ENCODE data around the gene PTPN11. TPM values are rescaled to one million over a fixed set of nuclear protein-coding genes. Genes with fewer than 3 reads are reported as not detected.

PTPN11 gene
- total and polyA plus RNA-seq, 2 donors (not counting 3 experiments of a cell fraction or from before 2014, with no cell fraction given): 36.5 to 107 TPM

DNA sequence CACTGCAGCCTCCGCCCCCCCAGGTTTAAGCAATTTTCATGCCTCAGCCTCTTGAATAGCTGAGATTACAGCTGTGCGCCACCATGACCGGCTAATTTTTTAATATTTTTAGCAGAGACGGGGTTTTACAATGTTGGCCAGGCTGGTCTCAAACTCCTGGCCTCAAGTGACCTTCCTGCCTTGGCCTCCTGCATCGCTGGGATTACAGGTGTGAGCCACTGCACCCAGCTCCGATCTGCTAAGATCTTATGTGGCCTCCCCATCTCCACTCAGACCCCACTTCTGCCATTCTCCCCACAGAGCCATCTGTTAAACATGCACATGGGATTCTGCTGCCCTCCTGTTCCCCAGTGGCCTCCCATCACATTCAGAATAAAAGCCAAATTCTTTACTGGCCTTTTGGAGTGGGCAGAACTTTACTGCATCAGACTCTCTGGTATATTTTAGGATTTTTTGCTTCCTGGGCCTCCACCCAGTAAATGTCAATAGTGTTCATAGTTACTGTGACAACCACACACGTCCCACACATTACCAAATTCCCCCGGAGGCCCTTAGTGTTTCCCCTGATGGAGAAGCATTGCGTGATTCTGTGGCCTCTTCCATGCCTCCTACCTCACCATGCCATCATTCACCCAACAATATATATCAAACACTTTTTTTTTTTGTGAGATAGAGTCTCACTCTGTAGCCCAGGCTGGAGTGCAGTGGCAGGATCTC is 96.3 kb downstream of the PTPN11 start:
- H2AFZ ChIP-seq (ENCODE audit: low read depth, low read length): no peak overlapping the region
- no peak overlapping the region for H3K4me3 ChIP-seq (replicated peaks in 1 of 3; ENCODE audit: insufficient read depth in 1 of 3, low read depth in 1 of 3, low read length in 3 of 3)
- H3K9me3 ChIP-seq (replicated peaks; ENCODE audit: control insufficient read depth, insufficient read depth, low read length): no peaks in the 10 kb centered on the region
- no peak overlapping the region for H3K4me2 ChIP-seq (ENCODE audit: insufficient read depth, low read length)
- no peaks in the 10 kb centered on the region for H3K9me1 ChIP-seq (replicated peaks; ENCODE audit: control insufficient read depth, extremely low read depth, insufficient read depth, low read length)
- CTCF ChIA-PET: no interaction called here
- no peaks in the 10 kb centered on the region for H4K20me1 ChIP-seq (replicated peaks; ENCODE audit: control insufficient read depth, extremely low read depth, insufficient read depth, low read length)
- POLR2A ChIA-PET: no interaction called here
- no TSS peak for BruUV-seq (replicated peaks)
- H3K79me2 ChIP-seq (ENCODE audit: control insufficient read depth, insufficient read depth, low read length): no peaks in the 10 kb centered on the region
- intact Hi-C loops (cut with micrococcal nuclease): no loop called here
- H3K9ac ChIP-seq (replicated peaks; ENCODE audit: extremely low read depth, insufficient read depth, low read length): no peak overlapping the region
- no peaks in the 10 kb centered on the region for H3K4me1 ChIP-seq (ENCODE audit: control insufficient read depth, extremely low read depth, insufficient read depth, low read length)
- dilution Hi-C loops (cut with MboI; ENCODE audit: extremely low pct_ligation_motif_present, low sequenced_read_pairs): no loop called here
- no peak for TF ChIP-seq POLR2AphosphoS5 (IDR thresholded peaks at IDR 0.05; ENCODE audit: insufficient read depth, low read depth, low read length)
- TF ChIP-seq JUN (IDR thresholded peaks at IDR 0.05; ENCODE audit: borderline replicate concordance, insufficient read depth, insufficient read length, low read depth): no peak
- no peak for TF ChIP-seq FOS (IDR thresholded peaks at IDR 0.05; ENCODE audit: borderline replicate concordance, insufficient read depth, low read length)
- TF ChIP-seq, protein P1, sequence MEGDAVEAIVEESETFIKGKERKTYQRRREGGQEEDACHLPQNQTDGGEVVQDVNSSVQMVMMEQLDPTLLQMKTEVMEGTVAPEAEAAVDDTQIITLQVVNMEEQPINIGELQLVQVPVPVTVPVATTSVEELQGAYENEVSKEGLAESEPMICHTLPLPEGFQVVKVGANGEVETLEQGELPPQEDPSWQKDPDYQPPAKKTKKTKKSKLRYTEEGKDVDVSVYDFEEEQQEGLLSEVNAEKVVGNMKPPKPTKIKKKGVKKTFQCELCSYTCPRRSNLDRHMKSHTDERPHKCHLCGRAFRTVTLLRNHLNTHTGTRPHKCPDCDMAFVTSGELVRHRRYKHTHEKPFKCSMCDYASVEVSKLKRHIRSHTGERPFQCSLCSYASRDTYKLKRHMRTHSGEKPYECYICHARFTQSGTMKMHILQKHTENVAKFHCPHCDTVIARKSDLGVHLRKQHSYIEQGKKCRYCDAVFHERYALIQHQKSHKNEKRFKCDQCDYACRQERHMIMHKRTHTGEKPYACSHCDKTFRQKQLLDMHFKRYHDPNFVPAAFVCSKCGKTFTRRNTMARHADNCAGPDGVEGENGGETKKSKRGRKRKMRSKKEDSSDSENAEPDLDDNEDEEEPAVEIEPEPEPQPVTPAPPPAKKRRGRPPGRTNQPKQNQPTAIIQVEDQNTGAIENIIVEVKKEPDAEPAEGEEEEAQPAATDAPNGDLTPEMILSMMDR (IDR thresholded peaks at IDR 0.05; ENCODE audit: extremely low read depth in 1 of 2, insufficient read depth in 1 of 2, low read depth in 1 of 2, low read length in 2 of 2): no peak
- H3K36me3 ChIP-seq (ENCODE audit: control insufficient read depth in 2 of 2, extremely low read depth in 1 of 2, insufficient read depth in 2 of 2, low read length in 2 of 2): no peaks in the 10 kb centered on the region
- no peaks in the 10 kb centered on the region for H3K27me3 ChIP-seq (ENCODE audit: control insufficient read depth in 2 of 2, insufficient read depth in 2 of 2, low read length in 2 of 2)
- H3K27ac ChIP-seq (ENCODE audit: insufficient read depth, low read depth, low read length): no peak overlapping the region
- FAIRE-seq: no peak
- no peak for DNase-seq (ENCODE audit: low read depth, low spot score)

DNA sequence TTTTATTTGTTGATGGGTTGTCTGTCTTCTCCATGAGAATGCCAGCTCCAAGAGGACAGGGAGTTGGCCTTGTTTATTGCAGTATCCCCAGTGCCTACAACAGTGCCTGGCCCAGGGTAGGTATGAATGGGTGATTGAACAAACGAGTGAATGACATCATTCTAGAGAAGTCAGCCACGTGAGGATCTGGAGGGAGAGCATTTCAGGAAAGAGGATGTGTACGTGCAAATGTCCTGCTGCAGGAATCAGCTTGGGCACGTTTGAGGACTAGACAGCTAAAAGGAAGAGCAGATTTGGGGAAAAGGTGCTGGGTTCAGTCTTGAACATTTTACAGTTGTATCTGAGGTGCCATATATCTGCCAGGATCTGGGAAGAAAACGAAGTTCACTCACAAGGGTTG is 97.1 kb downstream of the PTPN11 start:
- Histone ChIP-seq H3K27me3 (ENCODE audit: control insufficient read depth in 2 of 2, insufficient read depth in 2 of 2, low read length in 2 of 2) (no peaks in the 10 kb centered on the region), H3K9ac (replicated peaks; ENCODE audit: extremely low read depth, insufficient read depth, low read length) (no peak overlapping the region), H3K4me1 (ENCODE audit: control insufficient read depth, extremely low read depth, insufficient read depth, low read length) (no peaks in the 10 kb centered on the region), H4K20me1 (replicated peaks; ENCODE audit: control insufficient read depth, extremely low read depth, insufficient read depth, low read length) (no peaks in the 10 kb centered on the region), H3K27ac (ENCODE audit: insufficient read depth, low read depth, low read length) (no peak overlapping the region), H3K4me2 (ENCODE audit: insufficient read depth, low read length) (no peak overlapping the region), H2AFZ (ENCODE audit: low read depth, low read length) (no peak overlapping the region), H3K4me3 (replicated peaks in 1 of 3; ENCODE audit: insufficient read depth in 1 of 3, low read depth in 1 of 3, low read length in 3 of 3) (no peak overlapping the region), H3K36me3 (ENCODE audit: control insufficient read depth in 2 of 2, extremely low read depth in 1 of 2, insufficient read depth in 2 of 2, low read length in 2 of 2) (no peaks in the 10 kb centered on the region), H3K9me1 (replicated peaks; ENCODE audit: control insufficient read depth, extremely low read depth, insufficient read depth, low read length) (no peaks in the 10 kb centered on the region), H3K9me3 (replicated peaks; ENCODE audit: control insufficient read depth, insufficient read depth, low read length) (no peaks in the 10 kb centered on the region), H3K79me2 (ENCODE audit: control insufficient read depth, insufficient read depth, low read length) (no peaks in the 10 kb centered on the region)
- ChIA-PET CTCF (no interaction called here), POLR2A (no interaction called here)
- FAIRE-seq (no peak), DNase-seq (ENCODE audit: low read depth, low spot score) (no peak)
- TF ChIP-seq, protein P2, sequence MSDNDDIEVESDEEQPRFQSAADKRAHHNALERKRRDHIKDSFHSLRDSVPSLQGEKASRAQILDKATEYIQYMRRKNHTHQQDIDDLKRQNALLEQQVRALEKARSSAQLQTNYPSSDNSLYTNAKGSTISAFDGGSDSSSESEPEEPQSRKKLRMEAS (IDR thresholded peaks at IDR 0.05; ENCODE audit: insufficient read depth, insufficient read length): no peak
- TF ChIP-seq, protein P1 (IDR thresholded peaks at IDR 0.05; ENCODE audit: extremely low read depth in 1 of 2, insufficient read depth in 1 of 2, low read depth in 1 of 2, low read length in 2 of 2): no peak
- TF ChIP-seq JUN (IDR thresholded peaks at IDR 0.05; ENCODE audit: borderline replicate concordance, insufficient read depth, insufficient read length, low read depth) (no peak), MYC (IDR thresholded peaks at IDR 0.05; ENCODE audit: low read depth, low read length) (no peak), GATA2 (IDR thresholded peaks at IDR 0.05; ENCODE audit: insufficient read depth, insufficient read length, low read depth, low read length) (no peak), EZH2 (IDR thresholded peaks at IDR 0.05; ENCODE audit: borderline replicate concordance, low read depth, low read length, severe bottlenecking) (no peak), POLR2AphosphoS5 (IDR thresholded peaks at IDR 0.05; ENCODE audit: insufficient read depth, low read depth, low read length) (no peak)
- intact Hi-C loops (cut with micrococcal nuclease) (no loop called here), dilution Hi-C loops (cut with MboI; ENCODE audit: extremely low pct_ligation_motif_present, low sequenced_read_pairs) (no loop called here)
- no TSS peak for BruUV-seq (replicated peaks)
